ENCODE results near the gene VTI1A.

Gene VTI1A

GRCh38 chr10:112695539-112695938 is 248.5 kb downstream of the VTI1A start:
- no peak for DNase-seq

DNA sequence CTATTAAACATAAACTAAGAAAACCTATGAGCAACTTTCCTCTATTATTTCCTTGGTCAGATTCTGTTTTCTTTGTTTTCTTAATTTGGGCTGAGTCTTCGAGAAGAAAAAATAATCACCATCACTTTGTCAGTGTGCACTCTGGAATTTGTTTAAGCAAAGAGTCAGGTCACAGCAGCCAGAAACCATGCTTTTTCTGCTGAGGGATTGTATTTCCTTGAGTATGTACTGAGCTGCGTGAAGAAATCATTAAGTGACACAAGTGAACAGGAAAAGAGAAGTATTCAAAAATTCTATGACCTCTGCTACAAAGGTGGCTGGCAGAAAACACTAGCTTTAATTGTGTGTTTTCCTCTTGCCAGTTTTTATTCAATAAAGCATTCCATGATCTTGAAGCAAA is 249.6 kb downstream of the VTI1A start:
- DNase-seq, result no peak

- no peak for DNase-seq
Observed at GRCh38 chr10:112698133-112698817, 251.3 kb downstream of the VTI1A start.

GRCh38 chr10:112698818-112699164 is 251.8 kb downstream of the VTI1A start:
- DNase-seq, result no peak

DNA sequence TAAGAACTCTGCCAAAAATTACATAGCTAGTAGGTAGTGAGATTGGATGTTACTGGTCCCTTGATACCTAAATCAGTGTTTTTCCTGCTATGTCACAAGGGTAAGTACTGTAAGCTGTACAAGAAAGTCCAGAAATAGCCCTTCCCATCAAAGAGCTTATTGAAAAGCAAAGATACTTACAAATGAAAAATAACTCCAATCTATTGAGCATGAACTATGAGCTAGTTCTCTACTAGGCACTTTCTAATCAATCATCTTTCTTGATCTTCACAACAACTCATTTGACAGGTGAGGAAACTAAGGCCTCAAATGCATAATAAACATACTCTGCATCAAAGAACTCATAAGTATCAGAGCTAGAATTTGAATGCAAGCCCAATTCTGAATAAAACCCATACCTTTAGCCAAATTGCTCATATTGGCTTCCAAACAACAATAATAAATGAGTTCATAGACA is 253.2 kb downstream of the VTI1A start:
- DNase-seq, result no peak

GRCh38 chr10:112701211-112701877 is 254.3 kb downstream of the VTI1A start:
- DNase-seq, result no peak

DNA sequence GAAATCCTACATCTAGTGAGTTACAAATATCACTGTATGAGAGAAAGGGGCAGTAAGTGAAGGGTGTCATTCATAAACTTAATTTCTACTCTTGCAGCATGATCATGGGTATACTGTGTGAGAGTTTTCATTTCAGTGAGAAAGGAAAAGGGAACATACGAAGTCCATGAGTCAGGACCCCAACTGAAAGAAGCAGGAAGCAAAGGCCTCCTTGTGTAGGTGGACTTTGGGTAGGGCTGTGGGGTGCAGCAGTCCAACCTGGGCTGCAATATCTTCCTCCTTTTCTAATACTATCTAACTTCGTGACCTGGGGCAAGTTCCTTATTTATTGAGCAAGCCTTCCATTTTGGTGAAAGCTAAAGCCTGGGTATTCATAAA is 254.9 kb downstream of the VTI1A start:
- DNase-seq, result no peak

DNA sequence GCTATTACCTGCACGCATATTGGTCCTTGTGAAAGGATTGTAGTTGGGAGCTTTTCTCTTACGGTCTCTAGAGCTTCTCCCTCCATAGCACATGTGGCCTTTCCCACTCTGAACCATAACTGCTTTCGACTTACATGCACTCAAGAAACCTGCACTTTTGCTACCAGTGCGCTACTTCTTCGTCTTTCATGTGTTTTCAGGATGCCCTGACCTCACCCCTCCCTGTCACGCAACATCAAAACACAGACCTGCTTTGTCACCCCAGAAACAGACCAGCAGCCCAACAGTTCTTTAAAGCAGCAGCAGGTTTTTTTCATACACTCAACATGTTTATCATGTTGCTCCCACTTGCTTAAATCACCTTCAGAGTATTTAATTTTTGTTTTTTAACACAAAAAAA is 259.6 kb downstream of the VTI1A start:
- no peak for DNase-seq

- DNase-seq, result no peak
Observed at GRCh38 chr10:112708461-112708860, 261.4 kb downstream of the VTI1A start.

DNA sequence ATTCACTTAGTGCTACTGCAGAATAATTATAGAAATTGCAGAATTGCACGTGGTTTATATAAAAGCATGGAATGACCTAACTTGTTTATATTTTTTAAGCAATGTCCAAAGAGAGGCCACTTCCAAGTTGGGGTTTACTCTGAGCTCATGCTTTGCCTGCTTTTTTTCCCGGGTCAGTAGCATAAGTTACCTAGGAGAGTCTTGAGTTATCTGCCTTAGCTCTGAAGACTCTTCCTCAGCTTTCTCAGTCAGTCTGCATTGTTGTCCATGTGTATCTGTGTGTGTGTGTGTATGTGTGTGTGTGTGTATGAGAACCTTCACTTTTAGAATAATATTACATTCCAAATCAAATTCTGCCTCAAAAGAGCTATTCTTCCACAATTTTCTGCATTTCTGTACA is 263.5 kb downstream of the VTI1A start:
- no peak for DNase-seq

DNA sequence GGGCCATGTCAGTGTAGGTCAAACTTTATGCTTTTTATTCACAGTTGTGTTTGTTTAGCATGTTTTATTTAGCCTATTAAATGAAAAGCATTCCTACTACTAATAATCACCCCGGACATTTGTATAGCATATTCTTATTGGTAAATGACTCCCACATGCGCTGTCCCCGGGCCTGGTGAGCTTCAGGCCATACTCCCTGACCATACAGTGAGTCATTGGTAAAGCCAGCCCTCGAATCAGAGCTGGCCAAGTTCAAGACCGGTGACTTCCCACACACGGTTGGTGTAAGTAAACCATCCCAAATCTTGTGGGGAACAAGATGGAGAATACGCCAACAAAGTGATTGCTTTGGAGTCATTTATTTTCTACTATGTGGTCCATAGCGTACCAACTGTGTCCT is 264.4 kb downstream of the VTI1A start:
- no peak for DNase-seq

- no peak for DNase-seq
Observed at GRCh38 chr10:112712536-112712935, 265.5 kb downstream of the VTI1A start.

DNA sequence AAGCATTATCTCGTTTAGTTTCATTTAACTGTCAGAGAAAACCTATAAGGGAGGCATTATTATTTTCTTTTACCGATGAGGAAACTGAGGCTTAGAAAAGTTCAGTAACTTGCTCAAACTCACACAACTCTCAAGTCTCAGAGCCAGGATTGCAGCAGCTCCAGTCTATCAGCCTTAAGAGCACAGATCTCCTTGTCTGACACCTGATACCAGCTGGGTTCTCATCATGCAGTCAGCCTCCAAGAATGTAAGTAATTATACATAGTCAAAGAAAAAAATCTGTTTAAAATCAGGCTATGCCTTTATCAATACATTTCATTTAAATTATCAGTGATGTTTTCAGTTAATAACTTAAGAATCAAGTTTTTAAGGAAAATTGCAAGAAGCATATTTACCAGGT is 266.4 kb downstream of the VTI1A start:
- DNase-seq, result no peak

- DNase-seq, result no peak
Observed at GRCh38 chr10:112715581-112715980, 268.6 kb downstream of the VTI1A start.

- DNase-seq, result no peak
Observed at GRCh38 chr10:112716076-112716475, 269.1 kb downstream of the VTI1A start.

- no peak for DNase-seq
Observed at GRCh38 chr10:112716924-112717413, 270.0 kb downstream of the VTI1A start.

DNA sequence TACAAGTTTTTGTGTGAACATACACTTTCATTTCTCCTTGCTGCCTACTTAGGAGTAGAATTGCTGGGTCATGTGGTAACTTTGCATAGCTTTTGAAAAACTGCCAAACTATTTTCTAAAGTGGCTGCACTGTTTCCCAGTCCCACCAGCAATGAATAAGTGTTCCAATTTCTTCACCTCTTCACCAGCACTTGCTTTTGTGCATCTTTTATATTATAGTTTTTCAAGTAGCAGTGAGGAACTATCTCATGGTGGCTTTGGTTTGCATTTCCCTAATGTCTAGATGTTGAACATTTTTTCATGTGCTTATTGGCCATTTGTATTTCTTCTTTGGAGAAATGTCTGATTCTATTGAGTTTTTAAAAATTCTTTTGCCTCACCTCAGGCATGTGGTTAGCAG is 273.2 kb downstream of the VTI1A start:
- DNase-seq, result no peak

DNA sequence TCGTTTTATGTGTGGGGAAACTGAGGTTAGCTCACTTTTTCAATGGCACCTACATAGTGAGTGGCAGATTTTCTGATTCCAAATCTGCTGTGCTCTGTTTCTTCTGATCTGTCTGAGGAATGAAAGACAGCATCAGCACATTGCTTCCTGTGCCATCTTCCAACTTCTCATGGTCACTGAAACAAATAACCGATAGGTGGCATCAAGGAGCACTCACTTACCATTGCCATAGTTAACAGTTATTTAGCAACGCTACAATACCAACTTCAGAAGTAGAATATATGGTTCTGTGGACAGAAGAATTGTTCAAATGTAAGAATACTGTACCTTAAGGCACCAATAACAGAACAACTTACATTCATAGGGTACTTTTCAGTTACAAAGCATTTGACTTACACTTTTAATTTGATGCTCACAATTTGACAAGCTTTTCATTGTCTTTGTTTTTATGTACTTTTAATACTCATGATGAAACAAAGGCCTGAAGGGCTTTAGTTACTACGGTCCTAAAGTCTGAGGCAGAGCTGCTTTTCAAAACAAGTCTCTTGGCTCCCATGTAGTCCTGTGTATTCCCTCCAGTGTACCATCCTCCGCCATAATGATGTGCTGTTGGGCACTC is 274.2 kb downstream of the VTI1A start:
- DNase-seq, result no peak

DNA sequence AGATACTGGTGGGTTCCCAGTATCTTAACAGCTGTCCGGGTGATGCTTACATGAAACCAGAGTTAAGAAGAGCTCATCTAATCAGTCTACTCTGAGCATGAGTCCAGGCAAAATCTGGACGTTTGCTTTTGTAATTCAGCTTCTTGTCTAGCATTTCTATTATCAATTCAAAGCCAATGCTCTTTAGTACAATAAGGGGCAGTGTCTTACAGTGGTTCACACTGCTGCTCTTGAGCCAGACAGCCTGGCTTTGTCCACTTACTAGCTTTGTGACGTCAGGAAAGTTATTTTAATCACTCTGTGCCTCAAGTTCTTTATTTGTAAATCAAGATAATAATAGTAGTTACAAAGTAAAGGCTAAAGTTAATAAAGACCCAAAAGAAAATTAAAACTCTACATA is 275.7 kb downstream of the VTI1A start:
- DNase-seq, result no peak

GRCh38 chr10:112723876-112724275 is 276.9 kb downstream of the VTI1A start:
- no peak for DNase-seq

DNA sequence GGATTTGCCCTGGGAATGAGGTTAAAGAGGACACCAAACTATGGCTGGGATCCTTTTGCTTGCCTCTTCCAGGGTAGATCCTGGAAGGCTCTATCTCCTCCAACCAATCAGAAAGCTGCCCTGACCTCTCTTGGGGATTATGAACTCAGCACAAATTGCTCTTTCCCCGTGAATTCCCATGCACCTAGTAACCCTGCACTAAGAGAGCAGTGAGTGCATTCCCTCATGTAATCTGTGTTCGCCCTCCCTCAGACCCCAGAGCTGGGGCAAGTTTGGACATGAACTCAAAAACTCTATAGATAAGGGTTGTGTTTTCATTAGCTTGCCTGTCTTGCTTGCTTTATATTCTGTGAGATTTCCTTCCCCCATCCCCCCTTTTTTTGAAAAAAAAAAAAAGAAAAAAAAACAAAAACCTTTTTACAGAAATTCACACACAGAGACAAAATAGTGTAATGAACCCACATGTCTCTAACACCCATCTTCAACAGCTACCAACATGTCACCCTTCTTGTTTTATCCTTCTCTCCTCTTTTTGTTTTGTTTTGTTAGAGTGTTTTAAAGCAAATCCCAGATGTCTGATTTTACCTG is 277.5 kb downstream of the VTI1A start:
- no peak for DNase-seq

GRCh38 chr10:112728118-112728883 is 281.3 kb downstream of the VTI1A start:
- no peak for DNase-seq

- DNase-seq, result no peak
Observed at GRCh38 chr10:112728997-112729396, 282.0 kb downstream of the VTI1A start.

Data from NCI-H187 treated with DMSO at 0.1 percent for 48 hours (cell line).